HEK293T (cell line): ENCODE results near the gene TEP1.

Experiments
- CTCF ChIA-PET: fragments of 350-600 bp; formaldehyde crosslinking; extraction: SDS; loops from one replicate; lab custom pipeline; 2021; ENCODE audit warnings: antibody characterized with exemption, inconsistent platforms; lab: Yijun Ruan, JAX
- POLR2A ChIA-PET: fragments of 350-600 bp; formaldehyde crosslinking; extraction: SDS; loops from one replicate; lab custom pipeline; 2020; ENCODE audit warnings: antibody characterized with exemption, inconsistent platforms; lab: Yijun Ruan, JAX
- DNase-seq: peaks from one replicate; pipeline ENCODE4 v3.0.0; 2012; ENCODE audit warnings: mixed read lengths; ENCODE audit errors: extremely low spot score
- ARNT ChIP-seq: fragments of 450-650 bp; IDR thresholded peaks from 2 replicates; pipeline ENCODE4 v1.6.1; 2017; ENCODE audit warnings: mild to moderate bottlenecking
- CTBP1 ChIP-seq: fragments of 450-650 bp; IDR thresholded peaks from 2 replicates; pipeline ENCODE4 v1.6.1; 2016; ENCODE audit warnings: borderline replicate concordance
- ELF4 ChIP-seq: fragments of 450-650 bp; IDR thresholded peaks from 2 replicates; pipeline ENCODE4 v1.6.1; 2017; ENCODE audit warnings: antibody characterized with exemption
- FOXA1 ChIP-seq: fragments of 450-650 bp; IDR thresholded peaks from 2 replicates; pipeline ENCODE4 v1.6.1; 2016; ENCODE audit warnings: mild to moderate bottlenecking
- FOXK2 ChIP-seq: fragments of 450-650 bp; IDR thresholded peaks from 2 replicates; pipeline ENCODE4 v1.6.1; 2016; ENCODE audit warnings: mild to moderate bottlenecking
- FOXM1 ChIP-seq: fragments of 450-650 bp; IDR thresholded peaks from 2 replicates; pipeline ENCODE4 v1.6.1; 2017; ENCODE audit warnings: mild to moderate bottlenecking, borderline replicate concordance
- HDGF ChIP-seq: fragments of 450-650 bp; IDR thresholded peaks from 2 replicates; pipeline ENCODE4 v1.6.1; 2017; ENCODE audit warnings: antibody characterized with exemption, borderline replicate concordance
- L3MBTL2 ChIP-seq: fragments of 450-650 bp; conservative IDR thresholded peaks from 2 replicates; pipeline ENCODE4 v1.6.1; 2016; ENCODE audit warnings: mild to moderate bottlenecking
- LEF1 ChIP-seq: fragments of 450-650 bp; IDR thresholded peaks from 2 replicates; pipeline ENCODE4 v1.6.1; 2017; ENCODE audit warnings: mild to moderate bottlenecking, borderline replicate concordance
- NFRKB ChIP-seq: fragments of 450-650 bp; IDR thresholded peaks from 2 replicates; pipeline ENCODE4 v1.6.1; 2016; ENCODE audit warnings: mild to moderate bottlenecking, moderate library complexity
- PKNOX1 ChIP-seq: fragments of 450-650 bp; IDR thresholded peaks from 2 replicates; pipeline ENCODE4 v1.6.1; 2016
- SP1 ChIP-seq: fragments of 450-650 bp; IDR thresholded peaks from 2 replicates; pipeline ENCODE4 v1.6.1; 2017
- SUZ12 ChIP-seq: fragments of 450-650 bp; IDR thresholded peaks from 2 replicates; pipeline ENCODE4 v1.6.1; 2016; ENCODE audit warnings: mild to moderate bottlenecking
- TARDBP ChIP-seq: fragments of 450-650 bp; IDR thresholded peaks from 2 replicates; pipeline ENCODE4 v1.6.1; 2016

Gene TEP1

DNA sequence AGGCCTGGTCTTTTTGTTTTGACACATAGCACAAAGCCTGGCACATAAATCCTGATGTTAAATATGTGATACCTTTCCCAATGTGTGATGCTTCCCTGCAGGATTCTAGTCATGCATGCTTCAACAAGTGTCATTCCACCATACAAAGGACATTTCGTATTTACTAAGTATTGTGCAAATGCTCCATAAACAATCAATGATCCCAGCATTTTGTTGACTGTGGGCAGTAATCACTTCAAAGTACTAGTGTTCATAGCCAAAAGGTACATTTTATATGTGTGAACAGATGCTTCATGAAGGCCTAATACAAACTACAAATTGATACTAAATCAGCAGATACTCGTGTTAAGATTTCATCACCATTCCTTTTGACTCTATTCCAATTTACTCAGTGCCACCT is 84.6 kb downstream of the TEP1 start:
- POLR2A ChIA-PET, result interaction anchor here (0.6 to 9.7 kb wide), 6 partner anchors 9 to 133 kb away, joined by 3 to 162 read pairs (median 3); partner anchors contain the start of genes APEX1, OSGEP, PARP2 and PIP4P1

GRCh38 chr14:20327005-20327869 is 86.1 kb downstream of the TEP1 start:
- TF ChIP-seq TARDBP, result no peak
- no peak for TF ChIP-seq L3MBTL2
- TF ChIP-seq FOXK2, result no peak
- no peak for TF ChIP-seq PKNOX1
- no peak for TF ChIP-seq SP1
- no peak for TF ChIP-seq FOXA1
- TF ChIP-seq LEF1, result no peak
- TF ChIP-seq CTBP1, result no peak
- CTCF ChIA-PET, result interaction anchor here (0.6 to 2.0 kb wide), 9 partner anchors 10 to 282 kb away, joined by 3 to 8 read pairs (median 4); partner anchors contain the start of gene PARP2
- POLR2A ChIA-PET, result interaction anchor here (1.0 to 9.7 kb wide), 5 partner anchors 15 to 354 kb away, joined by 3 to 162 read pairs (median 4); partner anchors contain the start of genes APEX1, OSGEP and PARP2
- DNase-seq, result peak; percentile 35

More for the DNA sequence above, 84.6 kb downstream of the TEP1 start:
- CTCF ChIA-PET, result interaction anchor here (1.0 to 1.7 kb wide), 4 partner anchors 10 to 87 kb away, joined by 3 to 6 read pairs (median 6); partner anchors contain the start of gene PARP2
- no peak for DNase-seq
- TF ChIP-seq CTBP1 (no peak), PKNOX1 (no peak), NFRKB (no peak), FOXK2 (no peak), TARDBP (no peak), ELF4 (no peak), ARNT (no peak), SP1 (no peak), LEF1 (no peak), HDGF (no peak)

GRCh38 chr14:20317720-20318119 is 95.6 kb downstream of the TEP1 start:
- CTCF ChIA-PET, result interaction anchor here (1.1 kb wide), 1 partner anchor 10 kb away, joined by 4 read pairs; no protein-coding TSS in a partner anchor
- POLR2A ChIA-PET, result interaction anchor here (1.3 kb wide), 1 partner anchor 25 kb away, joined by 5 read pairs; the partner anchor contains the start of gene PARP2
- TF ChIP-seq L3MBTL2 (no peak), FOXM1 (no peak), FOXA1 (no peak), SUZ12 (no peak)

More at GRCh38 chr14:20317720-20318119, 95.6 kb downstream of the TEP1 start:
- DNase-seq, result no peak
